ENCODE results near the gene LEF1.
A peak's percentile ranks its signal among the peaks of the same experiment; 100 is the strongest.

Gene LEF1

GRCh38 chr4:108168671-108169523 lies at the start of gene LEF1:
TSS of gene LEF1 (minus strand) at chr4:108168932. CDS start at chr4:108167767, 1,165 bp downstream.
- peak; percentile 87 for DNase-seq

- DNase-seq = no peak
Measured at GRCh38 chr4:108216510-108216909, 47.8 kb upstream of the LEF1 start.

- DNase-seq = no peak
Measured at GRCh38 chr4:108215055-108215454, 46.3 kb upstream of the LEF1 start.

- no peak for DNase-seq
Measured at GRCh38 chr4:108213723-108214122, 45.0 kb upstream of the LEF1 start.

- no peak for DNase-seq
Measured at GRCh38 chr4:108213308-108213707, 44.6 kb upstream of the LEF1 start.

- no peak for DNase-seq
Measured at GRCh38 chr4:108210989-108211835, 42.5 kb upstream of the LEF1 start.

GRCh38 chr4:108209489-108209888 lies 40.8 kb upstream of the LEF1 start:
- no peak for DNase-seq

- DNase-seq = no peak
Measured at GRCh38 chr4:108205859-108206258, 37.1 kb upstream of the LEF1 start.

GRCh38 chr4:108204518-108204917 lies 35.8 kb upstream of the LEF1 start:
- no peak for DNase-seq

- DNase-seq = no peak
Measured at GRCh38 chr4:108203377-108203776, 34.6 kb upstream of the LEF1 start.

- DNase-seq = no peak
Measured at GRCh38 chr4:108201774-108202173, 33.0 kb upstream of the LEF1 start.

GRCh38 chr4:108199881-108200280 lies 31.1 kb upstream of the LEF1 start:
- no peak for DNase-seq

- DNase-seq = no peak
Measured at GRCh38 chr4:108193886-108194672, 25.3 kb upstream of the LEF1 start.

GRCh38 chr4:108192935-108193334 lies 24.2 kb upstream of the LEF1 start:
- no peak for DNase-seq

- no peak for DNase-seq
Measured at GRCh38 chr4:108192056-108192455, 23.3 kb upstream of the LEF1 start.

- DNase-seq = no peak
Measured at GRCh38 chr4:108191269-108191914, 22.7 kb upstream of the LEF1 start.

GRCh38 chr4:108188770-108189169 lies 20.0 kb upstream of the LEF1 start:
- DNase-seq = no peak

- DNase-seq = no peak
Measured at GRCh38 chr4:108185252-108185651, 16.5 kb upstream of the LEF1 start.

GRCh38 chr4:108184453-108185049 lies 15.8 kb upstream of the LEF1 start:
- no peak for DNase-seq

GRCh38 chr4:108181704-108182103 lies 13.0 kb upstream of the LEF1 start:
- no peak for DNase-seq

GRCh38 chr4:108180513-108180912 lies 11.8 kb upstream of the LEF1 start:
- DNase-seq = no peak

- no peak for DNase-seq
Measured at GRCh38 chr4:108175966-108176365, 7.2 kb upstream of the LEF1 start.

Measured in activated CD8-positive, alpha-beta memory T cell treated with anti-CD3 and anti-CD28 coated beads for 24 hours (primary cell).